Posterior cingulate gyrus (tissue), 11 donors: ENCODE data around the gene JOSD1.

Experiments used
- DNase-seq, 10 donors: peaks; one replicate each; pipeline versions ENCODE4 v3.0.0 to v3.0.0-alpha.2; 2020 to 2021; ENCODE audit warnings: mixed read lengths in 3 of 10
- intact Hi-C: fragments of 100-400 bp; cut with DNase I; formaldehyde crosslinking; loops from one replicate; pipeline ENCODE4 v1.15.1; 2023

The JOSD1 gene

GRCh38 chr22:38734421-38735100, 33.8 kb upstream of the JOSD1 start:
- intact Hi-C loops: no loop called here
- DNase-seq: peak in 4 of 10 donors; percentile 8 to 85 (median 50)

GRCh38 chr22:38733724-38734381, 33.1 kb upstream of the JOSD1 start:
- intact Hi-C loops: no loop called here

GRCh38 chr22:38733329-38733723, 32.6 kb upstream of the JOSD1 start:
- intact Hi-C loops: no loop called here
- DNase-seq: peak in 7 of 10 donors; percentile 49 to 95 (median 68)

More at GRCh38 chr22:38733724-38734381, 33.1 kb upstream of the JOSD1 start:
- DNase-seq: peak; percentile 66 to 98 (median 85)

- peak in 3 of 10 donors; percentile 21 to 90 (median 77) for DNase-seq
- intact Hi-C loops: no loop called here
These were observed 31.6 kb upstream of the JOSD1 start for GRCh38 chr22:38732251-38732815.

- DNase-seq: peak in 2 of 10 donors; percentile 69 to 84
- intact Hi-C loops: no loop called here
These were observed 31.0 kb upstream of the JOSD1 start for GRCh38 chr22:38731703-38732161.

GRCh38 chr22:38730411-38730871, 29.7 kb upstream of the JOSD1 start:
- DNase-seq: peak in 3 of 10 donors; percentile 15 to 81 (median 60)
- intact Hi-C loops: no loop called here

- intact Hi-C loops: no loop called here
- DNase-seq: peak in 1 of 10 donors; percentile 14
These were observed 29.2 kb upstream of the JOSD1 start for GRCh38 chr22:38729946-38730345.

- intact Hi-C loops: no loop called here
- DNase-seq: peak in 2 of 10 donors; percentile 59 to 68
These were observed 28.4 kb upstream of the JOSD1 start for GRCh38 chr22:38728871-38729796.

GRCh38 chr22:38727530-38728451, 27.0 kb upstream of the JOSD1 start:
- intact Hi-C loops: no loop called here
- DNase-seq: peak in 2 of 10 donors; percentile 66 to 74

GRCh38 chr22:38727123-38727522, 26.4 kb upstream of the JOSD1 start:
- peak in 1 of 10 donors; percentile 60 for DNase-seq
- intact Hi-C loops: no loop called here

- DNase-seq: peak in 1 of 10 donors; percentile 55
- intact Hi-C loops: no loop called here
These were observed 25.3 kb upstream of the JOSD1 start for GRCh38 chr22:38725900-38726655.

- intact Hi-C loops: no loop called here
These were observed 24.3 kb upstream of the JOSD1 start for GRCh38 chr22:38724926-38725571.

GRCh38 chr22:38724176-38724575, 23.4 kb upstream of the JOSD1 start:
- no peak for DNase-seq
- intact Hi-C loops: no loop called here

More at GRCh38 chr22:38724926-38725571, 24.3 kb upstream of the JOSD1 start:
- peak in 5 of 10 donors; percentile 51 to 92 (median 69) for DNase-seq

GRCh38 chr22:38721551-38721950, 20.8 kb upstream of the JOSD1 start:
- intact Hi-C loops: no loop called here
- peak in 1 of 10 donors; percentile 54 for DNase-seq

GRCh38 chr22:38720350-38720749, 19.6 kb upstream of the JOSD1 start:
- intact Hi-C loops: no loop called here
- DNase-seq: no peak

GRCh38 chr22:38719196-38719595, 18.5 kb upstream of the JOSD1 start:
- no peak for DNase-seq

GRCh38 chr22:38718414-38718813, 17.7 kb upstream of the JOSD1 start:
- peak in 4 of 10 donors; percentile 52 to 90 (median 74) for DNase-seq
- intact Hi-C loops: no loop called here

More at GRCh38 chr22:38719196-38719595, 18.5 kb upstream of the JOSD1 start:
- intact Hi-C loops: no loop called here

- intact Hi-C loops: no loop called here
- no peak for DNase-seq
These were observed 16.5 kb upstream of the JOSD1 start for GRCh38 chr22:38717244-38717643.
